ENCODE measurements around the gene MBNL2. TPM values are rescaled to one million over a fixed set of nuclear protein-coding genes. Genes with fewer than 3 reads are reported as not detected.
A peak's percentile ranks its signal among the peaks of the same experiment; 100 is the strongest.

The MBNL2 gene
- polyA plus RNA-seq (2012; ENCODE audit: missing spikeins), result 6.4 TPM

GRCh38 chr13:97221989-97222700 is at the start of gene MBNL2:
MBNL2 (plus strand) TSS chr13:97222333; CDS start chr13:97276236, 53,903 bp downstream.
- FAIRE-seq, result peak; percentile 95
- TF ChIP-seq TAF1 (IDR thresholded peaks at IDR 0.05; ENCODE audit: borderline replicate concordance, low read depth, low read length), result peak; percentile 47; the same call in 1 of the 2 replicates
- peak; percentile 41; the same call in 1 of the 2 replicates for TF ChIP-seq POLR2A (IDR thresholded peaks at IDR 0.05; ENCODE audit: low read depth, low read length)
- TF ChIP-seq POLR2AphosphoS5 (IDR thresholded peaks at IDR 0.05; ENCODE audit: low read depth, low read length), result no peak
- DNase-seq (ENCODE audit: insufficient read length), result peak; percentile 41

- DNase-seq (ENCODE audit: insufficient read length) (no peak), FAIRE-seq (no peak)
- TF ChIP-seq TAF1 (IDR thresholded peaks at IDR 0.05; ENCODE audit: borderline replicate concordance, low read depth, low read length), result no peak
- TF ChIP-seq POLR2A (IDR thresholded peaks at IDR 0.05; ENCODE audit: low read depth, low read length), result no peak
Observed at GRCh38 chr13:97174638-97175037, 47.5 kb upstream of the MBNL2 start.

GRCh38 chr13:97175041-97175440 is 47.1 kb upstream of the MBNL2 start:
- no peak for FAIRE-seq
- TF ChIP-seq TAF1 (IDR thresholded peaks at IDR 0.05; ENCODE audit: borderline replicate concordance, low read depth, low read length) (no peak), POLR2A (IDR thresholded peaks at IDR 0.05; ENCODE audit: low read depth, low read length) (no peak), POLR2AphosphoS5 (IDR thresholded peaks at IDR 0.05; ENCODE audit: low read depth, low read length) (no peak)
- no peak for DNase-seq (ENCODE audit: insufficient read length)

- no peak for FAIRE-seq
Observed at GRCh38 chr13:97179501-97179900, 42.6 kb upstream of the MBNL2 start.

GRCh38 chr13:97182111-97182890 is 39.8 kb upstream of the MBNL2 start:
- no peak for DNase-seq (ENCODE audit: insufficient read length)
- TF ChIP-seq TAF1 (IDR thresholded peaks at IDR 0.05; ENCODE audit: borderline replicate concordance, low read depth, low read length), result no peak
- TF ChIP-seq POLR2A (IDR thresholded peaks at IDR 0.05; ENCODE audit: low read depth, low read length), result no peak
- TF ChIP-seq POLR2AphosphoS5 (IDR thresholded peaks at IDR 0.05; ENCODE audit: low read depth, low read length), result no peak
- FAIRE-seq, result no peak

More at GRCh38 chr13:97179501-97179900, 42.6 kb upstream of the MBNL2 start:
- no peak for DNase-seq (ENCODE audit: insufficient read length)
- no peak for TF ChIP-seq POLR2AphosphoS5 (IDR thresholded peaks at IDR 0.05; ENCODE audit: low read depth, low read length)
- TF ChIP-seq POLR2A (IDR thresholded peaks at IDR 0.05; ENCODE audit: low read depth, low read length), result no peak
- no peak for TF ChIP-seq TAF1 (IDR thresholded peaks at IDR 0.05; ENCODE audit: borderline replicate concordance, low read depth, low read length)

GRCh38 chr13:97185291-97185690 is 36.8 kb upstream of the MBNL2 start:
- TF ChIP-seq POLR2A (IDR thresholded peaks at IDR 0.05; ENCODE audit: low read depth, low read length) (no peak), TAF1 (IDR thresholded peaks at IDR 0.05; ENCODE audit: borderline replicate concordance, low read depth, low read length) (no peak), POLR2AphosphoS5 (IDR thresholded peaks at IDR 0.05; ENCODE audit: low read depth, low read length) (no peak)
- DNase-seq (ENCODE audit: insufficient read length) (no peak), FAIRE-seq (no peak)

- no peak for DNase-seq (ENCODE audit: insufficient read length)
- no peak for TF ChIP-seq TAF1 (IDR thresholded peaks at IDR 0.05; ENCODE audit: borderline replicate concordance, low read depth, low read length)
- TF ChIP-seq POLR2A (IDR thresholded peaks at IDR 0.05; ENCODE audit: low read depth, low read length), result no peak
- no peak for TF ChIP-seq POLR2AphosphoS5 (IDR thresholded peaks at IDR 0.05; ENCODE audit: low read depth, low read length)
- FAIRE-seq, result no peak
Observed at GRCh38 chr13:97185751-97186150, 36.4 kb upstream of the MBNL2 start.

- TF ChIP-seq POLR2A (IDR thresholded peaks at IDR 0.05; ENCODE audit: low read depth, low read length) (no peak), POLR2AphosphoS5 (IDR thresholded peaks at IDR 0.05; ENCODE audit: low read depth, low read length) (no peak), TAF1 (IDR thresholded peaks at IDR 0.05; ENCODE audit: borderline replicate concordance, low read depth, low read length) (no peak)
- DNase-seq (ENCODE audit: insufficient read length), result no peak
- no peak for FAIRE-seq
Observed at GRCh38 chr13:97188207-97188606, 33.9 kb upstream of the MBNL2 start.

GRCh38 chr13:97189928-97190327 is 32.2 kb upstream of the MBNL2 start:
- FAIRE-seq (no peak), DNase-seq (ENCODE audit: insufficient read length) (no peak)
- TF ChIP-seq POLR2AphosphoS5 (IDR thresholded peaks at IDR 0.05; ENCODE audit: low read depth, low read length) (no peak), POLR2A (IDR thresholded peaks at IDR 0.05; ENCODE audit: low read depth, low read length) (no peak), TAF1 (IDR thresholded peaks at IDR 0.05; ENCODE audit: borderline replicate concordance, low read depth, low read length) (no peak)

- DNase-seq (ENCODE audit: insufficient read length), result no peak
- no peak for FAIRE-seq
- TF ChIP-seq TAF1 (IDR thresholded peaks at IDR 0.05; ENCODE audit: borderline replicate concordance, low read depth, low read length), result no peak
- TF ChIP-seq POLR2A (IDR thresholded peaks at IDR 0.05; ENCODE audit: low read depth, low read length), result no peak
- TF ChIP-seq POLR2AphosphoS5 (IDR thresholded peaks at IDR 0.05; ENCODE audit: low read depth, low read length), result no peak
Observed at GRCh38 chr13:97191142-97191541, 31.0 kb upstream of the MBNL2 start.

GRCh38 chr13:97191615-97192014 is 30.5 kb upstream of the MBNL2 start:
- TF ChIP-seq TAF1 (IDR thresholded peaks at IDR 0.05; ENCODE audit: borderline replicate concordance, low read depth, low read length), result no peak
- TF ChIP-seq POLR2AphosphoS5 (IDR thresholded peaks at IDR 0.05; ENCODE audit: low read depth, low read length), result no peak
- TF ChIP-seq POLR2A (IDR thresholded peaks at IDR 0.05; ENCODE audit: low read depth, low read length), result no peak
- FAIRE-seq (no peak), DNase-seq (ENCODE audit: insufficient read length) (no peak)
